ENCODE data around the gene NAE1.
"Not testable (repeated sequence)": the region's sequence is repeated elsewhere in the genome, so short reads cannot be mapped to it uniquely, and the experiment has no call there.

Gene NAE1

DNA sequence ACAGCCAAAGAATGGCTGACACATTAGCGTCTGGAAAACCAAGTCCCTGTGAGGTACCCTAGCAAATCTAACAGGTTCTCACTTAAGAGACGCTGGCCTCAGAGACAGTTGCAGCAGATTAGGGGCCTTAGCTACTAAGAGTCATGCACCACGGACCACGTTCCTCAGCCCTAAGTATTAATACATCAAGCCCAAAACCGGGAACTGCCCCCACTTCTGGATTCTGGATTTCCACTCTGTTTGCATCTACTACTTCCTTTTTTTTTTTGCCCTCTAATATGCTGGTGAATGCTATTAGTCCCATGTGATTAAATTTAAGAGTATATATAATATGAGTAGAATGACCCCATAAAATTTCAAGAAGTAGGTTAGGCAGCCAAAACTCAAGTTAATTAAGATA lies 28.6 kb downstream of the NAE1 start:
- no peak for DNase-seq (ENCODE audit: low spot score)

- DNase-seq (ENCODE audit: low spot score) = no peak
These were observed 29.3 kb downstream of the NAE1 start, which contains the start of gene TERB1 for GRCh38 chr16:66801320-66802105. Gene TERB1 (minus strand): TSS chr16:66801584. CDS start chr16:66796798, 4,786 bp downstream.

DNA sequence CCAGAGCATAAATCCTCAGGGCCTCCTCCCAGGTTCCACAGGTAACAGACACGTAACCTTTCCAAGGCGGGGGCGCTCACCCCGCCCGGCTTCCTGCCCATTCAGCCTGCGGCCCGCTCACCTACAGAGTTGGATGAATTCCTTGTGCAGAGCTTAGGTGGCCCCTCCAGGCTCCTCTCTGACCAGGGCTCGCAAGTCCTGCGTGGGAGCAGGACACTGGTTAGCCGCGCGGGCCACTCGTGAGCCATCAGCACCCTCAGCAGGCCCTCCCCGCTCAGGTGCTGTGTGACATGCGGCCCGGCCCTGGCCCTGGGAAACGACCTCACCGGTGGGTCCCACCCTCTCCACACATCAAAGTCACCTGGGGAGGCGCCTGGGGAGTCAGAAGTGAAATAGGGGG lies 29.9 kb downstream of the NAE1 start:
- no peak for DNase-seq (ENCODE audit: low spot score)

GRCh38 chr16:66798161-66798560 lies 32.6 kb downstream of the NAE1 start:
- DNase-seq (ENCODE audit: low spot score) = no peak

DNA sequence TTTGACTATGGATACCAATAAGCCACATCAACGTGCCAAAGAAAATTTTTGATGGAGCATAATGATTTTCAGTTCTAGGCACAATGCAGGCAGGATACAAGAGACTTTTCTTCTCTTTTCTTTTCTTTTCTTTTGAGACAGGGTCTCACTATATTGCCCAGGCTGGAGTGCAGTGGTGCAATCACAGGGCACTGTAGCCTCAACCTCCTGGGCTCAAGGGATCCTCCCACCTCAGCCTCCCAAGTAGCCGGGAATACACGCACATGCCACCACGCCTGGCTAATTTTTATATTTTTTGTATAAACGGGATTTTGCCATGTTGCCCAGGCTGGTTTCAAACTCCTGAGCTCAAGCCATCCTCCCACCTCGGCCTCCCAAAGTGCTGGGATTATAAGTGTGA lies 36.8 kb downstream of the NAE1 start:
- not testable (repeated sequence) for DNase-seq (ENCODE audit: low spot score)

DNA sequence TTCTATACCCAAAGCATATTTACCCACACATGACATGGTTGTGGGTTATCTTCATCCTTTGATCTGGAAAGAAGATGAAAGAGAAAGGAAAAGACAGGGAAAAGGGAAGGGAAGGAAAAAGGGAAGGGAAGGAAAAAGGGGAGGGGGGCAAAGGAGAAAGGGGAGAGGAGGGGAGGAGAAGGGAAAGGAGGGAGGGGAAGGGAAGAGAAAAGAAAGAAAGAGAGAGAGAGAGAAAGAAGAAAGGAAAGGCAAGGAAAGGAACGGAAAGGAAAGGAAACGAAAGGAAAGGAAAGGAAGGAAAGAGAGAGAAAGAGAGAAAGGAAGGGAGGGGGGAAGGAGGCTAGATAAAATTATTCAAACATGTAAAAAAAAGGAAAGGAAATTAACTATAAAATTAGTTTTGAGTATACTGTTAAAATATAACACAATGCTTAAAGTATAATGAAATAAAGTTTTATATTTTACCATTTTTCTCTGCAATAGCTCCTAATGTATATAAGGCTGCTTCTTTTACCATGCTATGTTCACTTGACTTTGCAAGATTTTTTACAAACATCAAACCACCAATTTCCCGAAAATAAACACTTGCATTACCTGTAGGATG lies 40.5 kb downstream of the NAE1 start:
- DNase-seq (ENCODE audit: low spot score) = no peak

GRCh38 chr16:66787427-66787826 lies 43.3 kb downstream of the NAE1 start:
- DNase-seq (ENCODE audit: low spot score) = no peak

DNA sequence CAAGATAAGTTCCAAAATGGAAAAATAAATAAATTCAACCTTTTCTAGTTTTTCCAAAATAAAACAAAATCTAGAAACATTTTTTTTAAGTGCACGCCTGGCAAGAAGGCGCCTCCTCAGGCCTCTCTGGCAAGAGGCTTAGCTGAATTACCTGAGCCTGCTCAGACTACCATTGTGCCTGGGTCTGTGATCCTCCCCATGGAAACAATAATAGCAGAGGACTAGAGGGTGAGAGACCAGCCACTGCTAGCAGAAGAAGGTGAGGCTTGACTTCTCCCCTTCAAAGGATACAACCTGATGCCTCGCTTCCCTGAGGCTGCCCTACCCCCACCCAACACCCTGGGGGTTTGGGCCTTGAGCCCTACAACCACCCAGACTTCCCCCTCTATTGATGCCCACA lies 44.2 kb downstream of the NAE1 start:
- DNase-seq (ENCODE audit: low spot score) = no peak

DNA sequence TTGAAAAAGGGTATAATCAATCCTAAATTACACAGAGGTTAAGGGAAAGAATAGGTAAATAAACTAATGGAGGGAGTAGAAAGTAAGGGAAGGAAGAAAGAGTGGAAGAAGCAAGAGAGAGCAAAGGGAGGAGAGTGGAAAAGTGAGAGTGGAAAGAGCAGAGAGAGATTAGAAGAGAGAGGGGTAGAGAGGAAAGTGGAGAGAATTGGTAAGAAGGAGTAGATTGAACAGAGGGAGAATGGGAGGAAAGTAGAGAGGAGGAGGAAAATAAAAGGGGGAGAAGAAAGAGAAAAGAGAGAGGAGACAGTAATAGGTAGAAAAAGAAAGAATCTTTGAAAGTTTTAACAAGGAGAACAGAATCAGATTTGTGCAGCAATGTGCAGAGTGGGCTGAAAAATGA lies 54.3 kb downstream of the NAE1 start:
- no peak for DNase-seq (ENCODE audit: low spot score)

DNA sequence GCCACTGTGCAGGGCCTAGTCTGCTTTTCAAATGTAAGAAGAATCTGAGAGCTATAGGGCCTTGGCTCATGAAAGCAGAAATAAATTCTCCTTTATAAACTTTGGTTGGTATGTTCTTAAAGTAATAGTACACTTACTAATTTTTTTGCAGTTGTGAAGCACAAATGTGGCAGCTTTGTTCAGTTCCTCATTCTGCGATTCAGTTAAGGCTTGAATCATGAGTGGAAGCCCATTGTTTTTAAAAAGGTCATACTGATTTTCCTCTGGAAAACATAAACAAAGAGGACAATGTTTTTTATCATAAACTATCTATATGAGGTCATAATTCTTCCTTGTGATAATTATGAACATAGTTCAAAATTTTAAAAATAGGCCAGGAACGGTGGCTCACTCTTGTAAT lies 55.8 kb downstream of the NAE1 start:
- no peak for DNase-seq (ENCODE audit: low spot score)

DNA sequence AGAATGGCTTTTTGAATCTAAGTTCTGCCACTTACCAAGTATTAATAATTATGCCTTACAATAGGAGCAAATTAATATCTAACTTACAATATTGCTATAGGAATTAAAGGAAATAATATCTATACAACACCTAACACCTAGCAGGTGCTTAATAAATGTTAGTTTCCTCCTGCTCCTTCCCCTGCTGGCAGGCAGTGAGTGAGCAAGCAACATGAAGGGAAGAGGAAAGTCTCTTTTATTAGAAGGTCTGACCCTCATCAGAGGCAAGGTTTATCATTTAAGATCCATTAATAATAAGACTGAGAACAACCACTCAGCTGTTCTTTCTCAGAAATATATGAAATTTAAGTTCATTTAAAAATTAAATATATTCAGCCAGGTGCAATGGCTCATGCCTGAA lies 72.7 kb downstream of the NAE1 start:
- no peak for DNase-seq (ENCODE audit: low spot score)

DNA sequence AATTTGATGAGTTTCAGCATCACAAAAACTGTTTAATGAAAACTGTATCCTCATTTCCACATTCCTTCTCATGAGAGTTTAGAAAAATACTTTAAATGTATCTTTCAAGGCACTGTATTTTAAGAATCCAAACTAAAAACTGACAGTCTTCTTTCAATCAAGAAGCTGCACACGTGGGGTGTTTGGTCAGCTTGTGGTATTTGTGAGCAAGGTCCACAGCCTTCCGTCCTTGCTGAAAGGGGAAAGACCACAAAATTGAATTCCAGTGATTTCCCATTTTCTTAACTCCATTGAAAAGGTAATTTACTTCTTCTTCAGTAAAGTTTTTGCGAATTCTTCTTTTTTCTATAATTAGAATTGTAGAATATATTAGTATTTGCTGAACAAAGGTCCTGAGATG lies 76.0 kb downstream of the NAE1 start:
- no peak for DNase-seq (ENCODE audit: low spot score)

DNA sequence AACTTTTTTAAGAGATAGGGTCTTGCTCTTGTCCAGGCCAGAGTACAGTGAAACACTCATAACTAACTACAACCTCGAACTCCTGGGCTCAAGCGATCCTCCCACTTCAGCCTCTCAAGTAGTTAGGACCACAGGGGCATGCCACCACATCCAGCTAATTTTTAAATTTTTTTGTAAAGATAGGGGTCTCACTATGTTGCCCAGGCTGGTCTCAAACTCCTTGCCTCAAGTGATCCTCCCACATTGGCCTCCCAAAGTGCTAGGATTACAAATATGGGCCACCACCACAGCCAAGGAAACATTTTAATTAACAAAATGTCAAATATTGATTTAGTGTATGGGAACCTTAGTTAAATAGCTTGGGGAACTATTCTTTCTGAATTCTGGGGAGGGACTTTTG lies 76.6 kb downstream of the NAE1 start:
- no peak for DNase-seq (ENCODE audit: low spot score)

- DNase-seq (ENCODE audit: low spot score) = no peak
These were observed 77.8 kb downstream of the NAE1 start for GRCh38 chr16:66752958-66753357.

Data from activated CD4-positive, alpha-beta T cell treated with anti-CD3 and anti-CD28 coated beads, Interleukin-2, Interleukin-4, amounts not matched to agents 100 ng/mL and 50 ng/mL, durations not matched to agents 16 hours and 8 hours (primary cell).